Amniotic stem cell (primary cell): ENCODE results near the gene HOATZ.

Source experiments
- DNase-seq: peaks from one replicate; lab custom pipeline; 2025; lab: John Stamatoyannopoulos, UW

HOATZ gene

GRCh38 chr11:111514216-111515031, at the start of gene HOATZ:
HOATZ (plus strand) TSS chr11:111514778; CDS start chr11:111514785, 7 bp downstream.
- no peak for DNase-seq

GRCh38 chr11:111465400-111465799, 49.2 kb upstream of the HOATZ start:
- DNase-seq = peak; percentile 1

GRCh38 chr11:111466615-111467014, 48.0 kb upstream of the HOATZ start:
- no peak for DNase-seq

GRCh38 chr11:111469200-111469599, 45.4 kb upstream of the HOATZ start:
- DNase-seq = peak; percentile 10

GRCh38 chr11:111472228-111472627, 42.4 kb upstream of the HOATZ start:
- no peak for DNase-seq

GRCh38 chr11:111474432-111474831, 40.1 kb upstream of the HOATZ start:
- DNase-seq = no peak

- DNase-seq = no peak
Observed at GRCh38 chr11:111476366-111476765, 38.2 kb upstream of the HOATZ start.

- DNase-seq = no peak
Observed at GRCh38 chr11:111476956-111477355, 37.6 kb upstream of the HOATZ start.

- DNase-seq = no peak
Observed at GRCh38 chr11:111477898-111478297, 36.7 kb upstream of the HOATZ start.

GRCh38 chr11:111479666-111480065, 34.9 kb upstream of the HOATZ start:
- no peak for DNase-seq

GRCh38 chr11:111483431-111483830, 31.1 kb upstream of the HOATZ start:
- DNase-seq = no peak

- DNase-seq = no peak
Observed at GRCh38 chr11:111490496-111490895, 24.1 kb upstream of the HOATZ start.

GRCh38 chr11:111494040-111494439, 20.5 kb upstream of the HOATZ start:
- no peak for DNase-seq

- DNase-seq = no peak
Observed at GRCh38 chr11:111499483-111499882, 15.1 kb upstream of the HOATZ start.

GRCh38 chr11:111500481-111500880, 14.1 kb upstream of the HOATZ start:
- DNase-seq = no peak

GRCh38 chr11:111502611-111503010, 12.0 kb upstream of the HOATZ start:
- DNase-seq = no peak

GRCh38 chr11:111510311-111510710, 4.3 kb upstream of the HOATZ start:
- no peak for DNase-seq

- DNase-seq = no peak
Observed at GRCh38 chr11:111512296-111513239, 2.0 kb upstream of the HOATZ start, which contains the start of gene BTG4. BTG4 (minus strand) TSS chr11:111512386; CDS start chr11:111498776, 13,610 bp downstream.

GRCh38 chr11:111513240-111513605, 1.4 kb upstream of the HOATZ start:
- no peak for DNase-seq

- no peak for DNase-seq
Observed at GRCh38 chr11:111515591-111515990, 1.0 kb downstream of the HOATZ start.

GRCh38 chr11:111518668-111519067, 4.1 kb downstream of the HOATZ start:
- no peak for DNase-seq

- DNase-seq = no peak
Observed at GRCh38 chr11:111520560-111520959, 6.0 kb downstream of the HOATZ start.

GRCh38 chr11:111521135-111521534, 6.6 kb downstream of the HOATZ start:
- DNase-seq = no peak
